ENCODE results near the gene HDGF. TPM values are rescaled to one million over a fixed set of nuclear protein-coding genes. Genes with fewer than 3 reads are reported as not detected.
"Not testable (repeated sequence)": the region's sequence is repeated elsewhere in the genome, so short reads cannot be mapped to it uniquely, and the experiment has no call there.

Gene HDGF
- total RNA-seq, 1 donor from 2014 or later = 185 TPM

DNA sequence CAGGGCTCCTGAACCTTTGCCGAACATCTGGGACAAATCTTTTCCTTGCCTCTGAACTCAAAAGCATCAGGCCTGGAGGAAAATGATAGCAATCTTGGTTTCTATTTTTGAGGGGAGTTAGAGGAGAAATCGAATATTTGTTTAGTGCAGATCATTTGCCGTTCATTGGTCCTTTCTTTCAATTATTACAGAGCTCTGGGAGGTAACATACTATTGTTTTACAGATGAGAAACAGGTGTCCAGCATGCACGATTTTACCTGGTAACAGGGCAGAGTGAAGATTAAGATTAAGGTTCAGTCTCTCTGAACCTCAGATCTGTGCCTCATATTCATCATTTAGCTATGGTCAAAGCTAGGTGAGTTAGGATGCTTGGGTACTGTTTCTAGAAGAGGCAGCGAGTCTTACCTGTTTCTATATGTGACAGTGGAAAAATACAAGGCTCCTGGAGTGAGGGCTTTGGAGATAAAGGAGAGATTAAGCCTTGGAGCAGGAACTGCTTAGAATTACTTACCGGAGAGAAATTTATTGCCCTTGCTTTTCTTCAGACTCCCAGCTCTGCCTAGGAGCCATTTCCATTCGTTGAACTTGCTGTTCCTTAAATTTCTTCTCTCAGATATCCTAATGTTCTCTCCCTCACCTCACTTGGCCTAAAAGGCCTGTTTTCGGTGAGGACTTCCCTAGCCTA, 17.3 kb upstream of the HDGF start:
- ATAC-seq (ENCODE audit: poor library complexity) = no peak
- intact Hi-C loops (cut with DNase I) = no loop called here
- DNase-seq = no peak

DNA sequence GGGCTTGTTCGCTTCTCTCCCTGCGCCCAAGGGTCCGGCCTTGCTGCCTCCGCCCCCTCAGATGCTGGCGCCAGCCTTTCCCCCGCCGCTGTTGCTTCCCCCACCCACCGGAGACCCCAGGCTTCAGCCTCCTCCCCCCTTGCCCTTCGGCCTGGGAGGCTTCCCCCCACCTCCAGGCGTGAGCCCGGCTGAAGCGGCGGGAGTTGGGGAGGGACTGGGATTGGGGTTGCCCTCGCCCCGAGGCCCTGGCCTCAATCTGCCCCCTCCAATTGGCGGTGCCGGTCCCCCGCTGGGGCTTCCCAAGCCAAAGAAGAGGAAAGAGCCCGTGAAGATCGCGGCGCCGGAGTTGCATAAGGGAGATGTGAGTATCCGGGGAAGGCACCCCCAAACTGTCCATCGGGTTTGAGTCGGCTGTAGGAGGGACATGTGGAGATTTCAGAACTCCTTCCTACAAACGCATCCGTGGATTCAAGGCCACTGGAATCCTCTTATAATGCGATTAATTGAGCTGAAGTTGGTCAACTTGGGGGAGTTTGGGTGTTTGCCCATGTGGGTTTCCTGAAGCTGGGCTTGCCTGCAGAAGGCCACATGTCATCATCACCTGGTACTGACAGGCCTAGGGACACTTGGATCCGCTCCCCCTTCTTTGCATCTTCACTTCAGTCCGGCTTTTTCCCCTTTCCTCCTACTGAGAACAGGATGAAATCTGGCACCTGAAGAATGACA, 16.6 kb upstream of the HDGF start:
- intact Hi-C loops (cut with DNase I) = no loop called here
- ATAC-seq (ENCODE audit: poor library complexity) = peak; percentile 14
- DNase-seq = peak; percentile 63

DNA sequence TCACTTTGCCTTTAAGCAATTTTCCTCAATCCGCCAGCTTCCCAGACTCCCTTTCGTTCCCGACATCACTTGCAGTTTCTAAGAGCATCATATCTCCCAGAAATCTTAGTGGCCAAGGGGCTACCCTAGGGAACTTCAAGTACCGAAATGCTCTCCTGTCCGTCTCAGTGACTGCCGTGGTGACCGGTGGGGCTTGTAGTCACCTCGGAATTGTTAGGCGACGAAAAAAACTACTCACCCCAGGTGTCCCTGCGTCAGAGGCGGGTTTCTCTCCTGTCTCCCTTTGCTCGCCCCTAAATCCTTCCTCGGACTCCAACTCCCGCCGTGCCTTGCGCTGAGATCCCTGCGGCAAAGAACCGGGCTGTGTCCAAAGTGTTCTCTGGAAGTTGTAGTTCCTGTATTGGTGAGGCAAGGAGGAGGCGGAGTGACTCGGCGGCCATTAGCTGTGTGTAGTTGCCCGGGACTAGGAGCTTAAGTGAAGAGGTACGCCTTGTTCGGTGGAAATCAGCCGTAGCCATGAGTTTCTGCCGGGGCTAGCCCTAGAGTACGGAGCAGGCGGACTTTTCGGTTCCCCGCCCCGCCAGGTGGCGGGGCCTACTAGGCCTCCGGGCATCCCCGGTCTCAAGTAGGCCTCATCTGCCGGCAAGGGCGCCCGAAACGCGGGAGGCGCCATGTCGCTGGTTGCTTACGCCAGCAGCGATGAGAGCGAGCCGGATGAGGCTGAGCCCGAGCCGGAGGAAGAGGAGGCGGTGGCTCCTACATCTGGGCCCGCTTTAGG, 15.8 kb upstream of the HDGF start, which contains the start of gene PRCC:
Gene PRCC, plus strand, starts transcription at position 435 of the 778 bp plus-strand sequence. Its CDS starts 237 bp downstream, at position 672.
- ATAC-seq (ENCODE audit: poor library complexity) (peak; percentile 95), DNase-seq (peak; percentile 98)
- intact Hi-C loops (cut with DNase I) = no loop called here

DNA sequence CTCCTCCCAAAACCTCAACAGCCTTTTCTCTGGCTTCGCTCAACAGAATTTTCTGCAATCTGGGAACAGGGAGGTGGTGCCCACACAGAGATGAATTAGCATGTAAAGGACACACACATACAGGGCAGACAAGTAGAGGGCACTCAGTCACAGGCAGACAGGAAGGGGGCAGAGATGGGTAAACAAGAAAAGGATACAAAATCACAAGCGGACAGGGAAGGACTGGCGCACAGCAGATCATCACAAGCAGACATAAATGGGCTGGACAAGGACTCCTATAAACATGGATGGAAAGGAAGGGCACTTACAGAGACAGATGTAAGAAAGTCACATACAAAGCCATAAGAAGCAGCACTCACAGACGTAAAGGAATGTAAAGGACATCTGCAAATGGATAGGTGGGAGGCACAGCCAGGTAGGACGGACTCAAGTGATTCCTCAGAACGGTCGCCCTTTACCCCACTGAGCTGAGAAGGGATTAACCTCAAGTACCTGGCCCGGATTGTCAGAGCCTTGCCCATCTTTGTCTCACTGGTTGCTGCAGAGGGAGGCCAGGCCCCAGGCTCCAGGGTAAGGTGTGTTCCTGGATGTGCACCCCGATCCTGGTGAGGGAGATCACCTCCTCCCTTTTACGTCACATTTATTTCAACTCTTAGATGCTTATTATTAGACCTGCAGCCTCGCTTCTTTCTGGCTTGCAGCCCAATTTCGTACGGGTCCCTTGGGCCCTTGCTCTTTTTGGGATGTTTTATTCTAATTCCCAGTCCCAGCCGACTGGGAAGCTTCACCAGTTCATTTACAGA, 15.0 kb upstream of the HDGF start:
- intact Hi-C loops (cut with DNase I) = no loop called here
- ATAC-seq (ENCODE audit: poor library complexity) (peak; percentile 28), DNase-seq (peak; percentile 59)

DNA sequence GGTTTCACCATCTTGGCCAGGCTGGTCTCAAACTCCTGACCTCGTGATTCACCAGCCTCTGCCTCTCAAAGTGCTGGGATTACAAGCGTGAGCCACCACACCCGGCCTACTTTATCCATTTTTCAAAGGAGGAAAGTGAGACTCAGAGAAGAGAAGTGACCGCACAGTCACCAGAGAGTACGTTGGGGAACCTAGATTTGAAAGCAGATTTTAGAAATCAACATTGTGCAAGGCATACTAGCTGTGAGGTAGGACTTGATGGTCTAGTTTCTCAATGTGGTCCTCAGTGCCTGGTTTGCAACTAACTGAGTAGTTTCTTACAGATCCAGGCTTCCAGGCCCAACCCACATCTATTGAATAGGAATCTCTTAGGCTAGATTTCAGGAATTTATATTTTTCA, 14.2 kb upstream of the HDGF start:
- DNase-seq (no peak), ATAC-seq (ENCODE audit: poor library complexity) (no peak)
- intact Hi-C loops (cut with DNase I) = no loop called here

DNA sequence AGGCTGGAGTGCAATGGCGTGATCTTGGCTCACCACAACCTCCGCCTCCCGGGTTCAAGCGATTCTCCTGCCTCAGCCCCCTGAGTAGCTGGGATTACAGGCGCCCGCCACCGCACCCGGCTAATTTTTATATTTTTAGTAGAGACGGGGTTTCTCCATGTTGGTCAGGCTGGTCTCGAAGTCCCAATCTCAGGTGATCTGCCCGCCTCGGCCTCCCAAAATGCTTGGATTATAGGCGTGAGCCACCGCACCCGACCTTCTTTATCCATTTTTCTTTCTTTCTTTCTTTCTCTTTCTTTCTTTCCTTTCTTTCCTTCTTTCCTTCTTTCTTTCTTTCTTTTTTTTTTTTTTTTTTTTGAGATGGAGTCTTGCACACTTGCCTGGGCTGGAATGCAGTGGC, 13.7 kb upstream of the HDGF start:
- ATAC-seq (ENCODE audit: poor library complexity); intact Hi-C loops (cut with DNase I); DNase-seq: not testable (repeated sequence)

DNA sequence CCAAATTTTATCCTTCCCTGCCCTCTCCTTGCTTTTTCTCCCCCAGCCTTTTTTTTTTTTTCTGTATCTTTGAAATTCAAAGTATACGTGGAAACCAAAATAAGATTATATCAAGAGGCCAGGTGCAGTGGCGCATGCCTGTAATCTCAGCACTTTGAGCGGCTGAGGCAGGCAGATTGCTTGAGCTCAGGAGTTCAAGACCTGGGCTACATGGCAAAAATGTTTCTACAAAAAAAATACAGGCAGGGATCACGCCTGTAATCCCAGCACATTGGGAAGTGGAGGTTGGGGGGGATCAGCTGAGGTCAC, 9.3 kb upstream of the HDGF start:
- intact Hi-C loops (cut with DNase I) = no loop called here
- ATAC-seq (ENCODE audit: poor library complexity) (no peak), DNase-seq (no peak)

DNA sequence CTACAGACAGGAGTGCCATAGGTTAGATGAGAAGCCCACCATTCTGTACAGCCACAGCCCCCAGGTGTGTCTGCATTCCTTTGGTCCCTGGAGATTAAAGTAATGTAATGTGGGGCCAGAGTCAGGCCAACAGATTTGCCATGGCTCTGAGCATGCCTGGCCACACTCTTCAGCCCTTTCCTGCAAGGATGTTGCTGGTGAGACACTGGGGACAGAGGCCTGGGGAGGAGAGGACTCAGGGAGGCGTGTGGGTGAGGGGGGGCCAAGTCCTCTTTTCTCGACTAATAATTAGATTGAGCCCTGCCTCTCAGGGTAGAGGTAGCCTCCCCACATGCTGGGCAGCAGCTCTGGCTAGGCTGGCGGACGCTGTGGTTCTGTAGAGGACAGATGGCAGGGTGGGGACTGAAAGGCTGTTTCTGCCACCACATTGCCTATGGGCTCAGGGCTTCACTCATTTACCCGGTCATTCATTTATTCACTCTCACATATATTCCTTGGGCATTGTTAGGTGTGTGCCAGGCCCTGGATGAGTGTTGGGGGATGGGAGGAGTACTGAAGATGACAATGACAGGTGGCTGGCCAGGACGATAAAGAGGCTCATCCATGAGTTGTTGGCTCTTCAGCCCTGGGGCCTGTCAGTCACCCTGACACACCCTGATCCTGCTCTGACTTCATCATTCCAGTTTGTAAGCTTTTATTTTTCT, 8.8 kb upstream of the HDGF start:
- DNase-seq = peak; percentile 22
- intact Hi-C loops (cut with DNase I) = no loop called here
- ATAC-seq (ENCODE audit: poor library complexity) = no peak

DNA sequence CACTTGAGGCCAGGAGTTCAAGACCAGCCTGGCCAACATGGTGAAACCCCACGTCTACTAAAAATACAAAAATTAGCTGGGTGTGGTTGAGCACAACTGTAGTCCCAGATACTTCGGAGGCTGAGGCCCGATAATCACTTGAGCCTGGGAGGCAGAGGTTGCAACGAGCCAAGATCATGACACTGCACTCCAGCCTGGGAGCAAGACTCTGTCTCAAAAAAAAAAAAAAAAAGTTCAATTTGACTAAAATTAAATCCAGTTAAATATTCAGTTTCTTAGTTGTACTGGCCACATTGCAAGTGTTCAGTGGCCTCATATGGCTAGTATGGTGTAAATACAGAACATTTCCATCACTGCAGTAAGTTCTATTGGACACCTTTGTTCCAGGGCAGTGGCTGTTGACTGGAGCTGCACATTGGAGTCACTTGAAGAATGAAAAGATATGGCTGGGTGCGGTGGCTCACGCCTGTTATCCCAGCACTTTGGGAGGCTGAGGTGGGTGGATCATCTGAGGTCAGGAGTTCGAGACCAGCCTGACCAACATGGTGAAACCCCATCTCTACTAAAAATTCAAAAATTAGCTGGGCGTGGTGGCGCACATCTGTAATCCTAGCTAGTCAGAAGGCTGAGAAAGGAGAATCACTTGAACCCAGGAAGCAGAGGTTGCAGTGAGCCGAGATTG, 6.2 kb upstream of the HDGF start:
- intact Hi-C loops (cut with DNase I); ATAC-seq (ENCODE audit: poor library complexity): not testable (repeated sequence)
- peak; percentile 8 for DNase-seq

DNA sequence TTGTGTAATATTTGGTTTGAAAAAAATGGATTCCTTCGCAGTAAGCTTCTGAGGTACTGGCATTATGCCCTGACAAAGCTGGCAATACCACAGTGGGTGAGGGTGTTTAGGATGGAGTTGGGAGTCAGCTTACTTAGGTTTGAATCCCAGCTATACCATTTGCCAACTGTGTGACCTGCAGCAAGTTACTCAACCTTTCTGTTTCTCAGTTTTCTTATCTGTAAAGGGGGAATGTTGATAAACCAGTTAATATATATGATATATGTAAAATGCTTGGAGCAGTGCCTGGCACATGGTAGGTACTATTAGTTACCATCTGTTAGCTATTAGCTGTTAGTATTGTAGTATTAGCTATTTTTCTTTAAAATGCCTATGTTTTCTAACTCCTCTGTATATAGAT, 4.9 kb upstream of the HDGF start:
- no peak for DNase-seq
- intact Hi-C loops (cut with DNase I) = no loop called here
- ATAC-seq (ENCODE audit: poor library complexity) = no peak

DNA sequence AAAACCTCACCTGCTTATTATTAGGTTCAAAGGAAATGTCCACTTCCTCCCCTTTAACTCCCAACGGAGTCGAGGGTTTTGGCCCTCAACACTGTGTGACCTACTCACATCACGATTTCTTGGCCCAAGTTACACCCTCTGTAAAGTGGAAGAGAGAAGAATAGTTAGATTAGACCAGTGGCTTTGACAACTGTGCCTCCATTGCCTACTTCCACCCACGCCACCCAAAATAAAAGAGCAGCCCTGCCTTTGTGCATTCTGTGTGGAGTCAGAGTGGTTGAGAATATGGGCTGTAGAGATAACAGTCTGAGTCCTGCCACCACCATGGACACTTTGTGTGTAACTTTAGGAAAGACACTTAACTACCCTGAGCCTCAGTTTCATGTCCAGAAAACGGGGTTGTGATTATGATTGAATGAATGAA, 4.1 kb upstream of the HDGF start:
- DNase-seq (no peak), ATAC-seq (ENCODE audit: poor library complexity) (no peak)
- intact Hi-C loops (cut with DNase I) = no loop called here

DNA sequence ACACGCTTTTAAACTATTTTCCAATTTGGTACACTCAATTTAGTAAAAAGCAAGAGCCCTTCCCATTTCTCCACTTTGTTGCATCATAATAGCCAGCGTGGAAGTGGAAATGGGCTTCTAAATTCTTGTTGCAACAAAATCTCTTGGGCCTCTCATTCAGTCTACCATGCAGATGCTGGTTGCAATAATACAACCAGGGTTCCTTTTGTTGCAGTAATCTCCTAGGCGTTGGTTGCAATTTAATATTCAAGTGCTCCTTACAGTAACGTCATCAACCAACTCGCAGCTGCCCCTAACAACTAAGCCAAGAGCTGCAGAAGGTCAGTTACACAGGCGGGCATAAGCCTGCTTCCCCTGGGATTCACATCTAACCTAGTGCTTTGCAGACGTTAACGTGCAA, 2.7 kb upstream of the HDGF start:
- no peak for ATAC-seq (ENCODE audit: poor library complexity)
- peak; percentile 14 for DNase-seq
- intact Hi-C loops (cut with DNase I) = no loop called here

DNA sequence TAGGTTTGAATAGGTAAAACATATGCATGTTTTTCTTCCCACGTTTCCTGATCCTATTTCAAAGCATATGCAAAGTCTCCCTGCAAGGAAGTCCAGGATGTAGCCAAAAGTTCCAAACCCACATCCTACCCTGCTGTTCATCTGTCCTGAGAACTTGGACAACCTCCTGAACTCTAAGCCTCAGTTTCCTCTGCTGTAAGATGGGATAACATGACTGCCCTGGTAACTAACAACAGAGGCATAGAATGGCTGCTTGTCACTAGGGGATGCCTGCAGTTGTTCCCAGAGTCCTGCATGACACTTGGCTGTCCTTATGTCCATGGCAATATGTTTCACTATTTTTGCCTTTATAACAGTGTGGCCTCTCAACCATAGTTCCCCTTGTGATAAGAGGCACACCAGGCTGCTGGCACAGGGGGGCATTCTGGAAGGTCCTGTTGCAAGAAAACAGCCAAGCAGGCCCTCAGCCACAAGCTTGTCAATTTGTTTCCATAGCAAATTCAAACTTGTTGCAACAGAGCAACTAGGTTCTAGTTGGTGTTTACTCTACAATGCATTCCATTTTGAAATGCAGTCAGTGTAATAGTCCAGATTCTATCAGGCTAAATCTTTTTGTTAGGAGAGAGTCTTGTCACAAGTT, 1.5 kb upstream of the HDGF start:
- intact Hi-C loops (cut with DNase I) = no loop called here
- ATAC-seq (ENCODE audit: poor library complexity) (no peak), DNase-seq (peak; percentile 37)

DNA sequence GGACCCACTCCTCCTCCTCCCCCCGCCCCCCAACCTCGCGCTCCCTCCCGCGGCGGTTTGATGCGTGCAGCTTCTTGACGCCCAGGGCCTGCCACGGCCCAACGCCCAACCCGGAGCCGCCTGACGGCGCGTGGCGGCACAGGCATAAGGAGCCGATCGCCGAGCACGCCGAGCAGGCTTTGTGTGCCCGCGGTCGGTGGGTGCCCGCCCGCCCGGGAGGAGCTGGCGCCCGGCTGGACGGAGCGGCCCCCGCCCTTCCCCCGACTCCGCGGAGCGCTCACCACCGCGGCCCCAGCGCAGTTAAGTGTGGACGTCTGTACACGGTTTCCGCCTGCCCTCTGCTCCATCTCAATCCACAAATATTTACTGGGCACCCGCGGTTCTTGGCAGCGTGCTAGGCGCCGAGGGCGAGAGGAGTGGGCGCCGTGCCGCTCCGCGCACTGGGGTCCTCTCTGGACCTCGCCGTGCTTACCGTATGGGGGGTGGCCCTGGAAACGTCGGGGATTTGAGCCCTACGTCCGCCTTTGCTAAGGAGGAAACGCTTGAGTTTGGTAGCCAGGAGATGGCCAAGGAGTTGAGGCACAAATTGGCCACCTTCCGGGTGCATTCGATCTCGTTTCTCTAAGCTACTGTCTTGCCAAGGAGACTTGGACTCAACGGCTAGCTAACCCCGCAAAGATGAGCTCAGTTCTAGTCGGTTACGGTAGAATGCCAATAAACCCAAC, 444 bp upstream of the HDGF start:
- ATAC-seq (ENCODE audit: poor library complexity) = peak; percentile 81
- intact Hi-C loops (cut with DNase I) = no loop called here
- DNase-seq = peak; percentile 98

DNA sequence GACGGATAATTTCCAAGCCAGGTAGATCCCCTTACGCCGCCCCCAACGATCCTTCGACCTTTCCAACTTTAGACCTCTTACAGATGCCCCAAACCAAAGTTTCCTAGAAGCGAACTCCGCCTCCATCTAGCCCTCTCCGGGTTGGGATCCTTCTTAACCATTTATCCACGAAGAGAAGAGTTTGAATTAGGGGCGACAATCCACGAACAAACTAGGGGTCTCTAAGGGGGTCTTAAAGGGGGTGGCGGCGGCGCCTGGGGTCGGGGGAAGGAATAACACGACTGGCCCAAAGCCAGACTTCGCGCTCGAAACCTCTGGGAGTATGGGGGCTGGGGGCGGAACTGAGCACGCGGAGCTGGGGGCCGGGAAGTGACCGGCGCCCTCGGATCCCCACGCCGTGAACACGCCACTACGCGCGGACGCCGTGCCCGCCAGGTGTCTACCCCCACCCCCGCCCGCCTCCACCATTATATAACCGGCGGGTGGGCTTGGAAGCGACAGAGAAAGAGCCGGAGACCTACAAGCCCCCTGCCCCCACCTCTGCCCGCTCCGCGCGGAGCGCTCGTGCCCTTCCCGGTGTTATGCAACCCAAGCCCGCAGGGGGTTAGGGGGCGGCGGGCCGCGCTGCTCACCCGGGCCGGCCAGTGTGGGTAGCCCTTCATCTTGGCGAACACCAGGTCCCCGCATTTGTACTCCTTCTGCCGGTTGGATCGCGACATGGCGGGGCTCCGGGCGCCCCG, 594 bp downstream of the HDGF start:
- ATAC-seq (ENCODE audit: poor library complexity) (peak; percentile 2), DNase-seq (peak; percentile 76)
- intact Hi-C loops (cut with DNase I) = no loop called here

DNA sequence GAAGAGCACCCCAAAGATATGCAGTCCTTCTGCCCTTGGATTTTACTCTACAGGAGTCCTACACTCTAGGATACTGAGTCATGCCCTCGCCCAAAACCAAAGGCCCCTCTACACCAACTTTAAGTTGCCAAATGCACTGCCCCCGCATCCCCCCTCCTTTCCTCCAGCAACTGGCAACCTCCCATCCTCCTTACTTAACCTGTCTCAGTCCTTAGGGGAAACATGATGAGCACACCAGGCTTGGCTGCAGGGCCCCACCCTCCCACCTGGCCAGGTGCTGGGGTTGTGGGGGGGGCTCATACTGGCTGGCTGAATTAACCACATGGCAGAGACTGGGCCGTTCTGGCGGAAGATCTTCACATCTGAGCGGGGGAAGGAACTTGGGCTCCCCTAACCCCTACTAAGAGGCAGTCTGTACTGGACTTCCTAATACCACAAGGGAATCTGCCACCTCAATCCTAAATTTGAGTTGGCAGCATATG, 1.2 kb downstream of the HDGF start:
- intact Hi-C loops (cut with DNase I) = no loop called here
- no peak for ATAC-seq (ENCODE audit: poor library complexity)
- DNase-seq = peak; percentile 39

All from Right ventricle myocardium superior (tissue), 1 donor.